HG02973 (cell line): ENCODE measurements around the gene UPF1.
"Not testable (repeated sequence)": the region's sequence is repeated elsewhere in the genome, so short reads cannot be mapped to it uniquely, and the experiment has no call there.

Source experiments
- ATAC-seq: cut with Tn5 transposase; IDR thresholded peaks from one replicate; pipeline ENCODE4 v1.9.1; 2021; ENCODE audit warnings: moderate library complexity; ENCODE audit not compliant: unreplicated experiment

UPF1 gene

DNA sequence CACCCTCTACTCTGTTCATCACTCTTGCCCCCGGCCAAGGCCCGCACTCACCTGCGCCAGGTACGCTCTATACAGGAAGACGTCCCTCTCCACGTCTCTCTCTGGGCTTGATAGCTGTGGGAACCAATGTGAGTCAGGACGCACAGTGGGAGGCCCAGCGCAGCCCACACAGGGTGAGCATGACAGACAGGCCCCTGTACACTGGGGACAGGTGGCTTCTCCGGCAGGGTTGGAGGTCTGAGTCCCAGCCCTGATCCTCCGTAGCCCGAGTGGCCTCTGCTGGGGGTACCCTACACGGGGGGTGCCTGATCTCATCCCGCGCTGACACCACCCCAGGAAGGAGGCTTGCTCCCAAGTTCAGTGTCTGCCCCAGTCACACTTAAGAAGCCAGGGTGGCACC, 81.2 kb downstream of the UPF1 start:
- no peak for ATAC-seq

DNA sequence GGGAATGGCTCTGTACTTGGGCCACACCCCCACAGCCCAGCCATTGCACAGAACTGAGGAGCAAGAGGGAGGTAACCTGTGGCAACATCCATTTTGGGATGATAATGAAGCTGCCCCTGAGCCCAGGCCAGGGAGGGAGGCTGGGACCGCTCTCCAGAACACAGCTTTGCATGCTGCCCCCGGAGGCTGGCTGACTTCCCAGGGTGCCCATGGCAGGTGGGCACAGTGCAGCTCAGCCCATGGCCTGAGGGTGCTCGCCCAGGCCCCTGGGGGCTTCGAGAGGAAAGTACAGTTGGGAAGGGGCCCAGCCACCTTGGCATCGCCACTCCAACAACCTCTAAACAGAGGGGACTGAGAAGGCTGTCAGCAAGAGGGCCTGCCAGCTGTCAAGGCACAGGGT, 81.7 kb downstream of the UPF1 start:
- no peak for ATAC-seq

- no peak for ATAC-seq
Measured at GRCh38 chr19:18915639-18916038, 83.9 kb downstream of the UPF1 start.

DNA sequence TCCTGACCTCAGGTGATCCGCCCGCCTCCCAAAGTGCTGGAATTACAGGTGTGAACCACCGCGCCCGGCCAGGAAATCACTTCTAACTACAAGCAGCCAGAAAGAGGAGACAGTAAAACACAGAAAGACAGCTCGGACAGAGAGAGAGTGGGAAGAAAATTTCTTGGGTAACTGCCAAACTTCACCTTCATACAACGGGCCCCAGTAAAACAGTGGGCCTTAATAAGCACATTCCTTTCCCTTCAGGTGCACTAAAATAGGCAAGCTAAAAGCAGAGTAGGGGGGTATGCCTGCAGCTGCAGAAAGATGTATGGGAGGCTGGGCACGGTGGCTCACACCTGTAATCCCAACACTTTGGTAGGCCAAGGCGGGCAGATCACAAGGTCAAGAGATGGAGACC, 85.8 kb downstream of the UPF1 start:
- ATAC-seq, result not testable (repeated sequence)
